ENCODE results near the gene TAOK1.
"Not testable (repeated sequence)": the region's sequence is repeated elsewhere in the genome, so short reads cannot be mapped to it uniquely, and the experiment has no call there.

The TAOK1 gene

GRCh38 chr17:29389982-29390850 is at the start of gene TAOK1:
TSS of gene TAOK1 (plus strand) at chr17:29390363. CDS start at chr17:29451549, 61,186 bp downstream.
- intact Hi-C loops (cut with micrococcal nuclease): loop anchor here (10.0 kb wide), 2 partner anchors 95 to 175 kb away; partner anchors contain the start of genes ABHD15, NUFIP2 and TP53I13
- no peaks in the 10 kb centered on the region for H3K27me3 Mint-ChIP-seq
- peaks cover 33% of the 10 kb centered on the region for H3K4me1 Mint-ChIP-seq (ENCODE audit: low read depth)
- peak within 1 kb of the TSS; percentile 96 for H3K4me3 Mint-ChIP-seq
- peaks cover 37% of the 10 kb centered on the region for H3K36me3 Mint-ChIP-seq (ENCODE audit: low read depth)
- no peaks in the 10 kb centered on the region for H3K9me3 Mint-ChIP-seq
- H3K27ac Mint-ChIP-seq: peak within 1 kb of the TSS; percentile 90

GRCh38 chr17:29341726-29342125 is 48.4 kb upstream of the TAOK1 start:
- Mint-ChIP-seq H3K27me3 (peaks cover 4% of the 10 kb centered on the region), H3K36me3 (ENCODE audit: low read depth) (no peaks in the 10 kb centered on the region), H3K27ac (no peak overlapping the region), H3K4me1 (ENCODE audit: low read depth) (peaks cover 19% of the 10 kb centered on the region), H3K4me3 (no peak overlapping the region), H3K9me3 (no peaks in the 10 kb centered on the region)
- intact Hi-C loops (cut with micrococcal nuclease): no loop called here

- Mint-ChIP-seq H3K4me1 (ENCODE audit: low read depth) (peaks cover 19% of the 10 kb centered on the region), H3K27me3 (peaks cover 4% of the 10 kb centered on the region), H3K4me3 (no peak overlapping the region), H3K36me3 (ENCODE audit: low read depth) (no peaks in the 10 kb centered on the region), H3K9me3 (no peaks in the 10 kb centered on the region), H3K27ac (no peak overlapping the region)
- intact Hi-C loops (cut with micrococcal nuclease): no loop called here
Measured at GRCh38 chr17:29342158-29342765, 47.9 kb upstream of the TAOK1 start.

GRCh38 chr17:29344201-29344856 is 45.8 kb upstream of the TAOK1 start:
- Mint-ChIP-seq H3K27me3 (peaks cover 4% of the 10 kb centered on the region), H3K4me3 (no peak overlapping the region), H3K4me1 (ENCODE audit: low read depth) (peaks cover 21% of the 10 kb centered on the region), H3K27ac (no peak overlapping the region), H3K9me3 (no peaks in the 10 kb centered on the region), H3K36me3 (ENCODE audit: low read depth) (no peaks in the 10 kb centered on the region)
- intact Hi-C loops (cut with micrococcal nuclease): no loop called here

GRCh38 chr17:29345066-29345465 is 45.1 kb upstream of the TAOK1 start:
- Mint-ChIP-seq H3K9me3 (no peaks in the 10 kb centered on the region), H3K36me3 (ENCODE audit: low read depth) (no peaks in the 10 kb centered on the region), H3K27ac (no peak overlapping the region), H3K4me1 (ENCODE audit: low read depth) (peaks cover 24% of the 10 kb centered on the region), H3K4me3 (no peak overlapping the region), H3K27me3 (peaks cover 4% of the 10 kb centered on the region)
- intact Hi-C loops (cut with micrococcal nuclease): no loop called here

- H3K27ac Mint-ChIP-seq; H3K9me3 Mint-ChIP-seq; intact Hi-C loops (cut with micrococcal nuclease); H3K4me3 Mint-ChIP-seq; H3K36me3 Mint-ChIP-seq (ENCODE audit: low read depth); H3K27me3 Mint-ChIP-seq: not testable (repeated sequence)
- H3K4me1 Mint-ChIP-seq (ENCODE audit: low read depth): peaks cover 24% of the 10 kb centered on the region
Measured at GRCh38 chr17:29345470-29345869, 44.7 kb upstream of the TAOK1 start.

- Mint-ChIP-seq H3K9me3 (no peaks in the 10 kb centered on the region), H3K36me3 (ENCODE audit: low read depth) (no peaks in the 10 kb centered on the region)
Measured at GRCh38 chr17:29346462-29346861, 43.7 kb upstream of the TAOK1 start.

GRCh38 chr17:29347831-29348629 is 42.1 kb upstream of the TAOK1 start:
- no peaks in the 10 kb centered on the region for H3K36me3 Mint-ChIP-seq (ENCODE audit: low read depth)
- H3K4me1 Mint-ChIP-seq (ENCODE audit: low read depth): peaks cover 5% of the 10 kb centered on the region
- no peak overlapping the region for H3K27ac Mint-ChIP-seq
- intact Hi-C loops (cut with micrococcal nuclease): no loop called here
- no peaks in the 10 kb centered on the region for H3K9me3 Mint-ChIP-seq
- no peak overlapping the region for H3K4me3 Mint-ChIP-seq
- H3K27me3 Mint-ChIP-seq: no peaks in the 10 kb centered on the region

More at GRCh38 chr17:29346462-29346861, 43.7 kb upstream of the TAOK1 start:
- H3K27me3 Mint-ChIP-seq: peaks cover 2% of the 10 kb centered on the region
- H3K4me1 Mint-ChIP-seq (ENCODE audit: low read depth): peaks cover 21% of the 10 kb centered on the region
- intact Hi-C loops (cut with micrococcal nuclease): no loop called here
- no peak overlapping the region for H3K27ac Mint-ChIP-seq
- H3K4me3 Mint-ChIP-seq: no peak overlapping the region

- intact Hi-C loops (cut with micrococcal nuclease): no loop called here
- H3K4me3 Mint-ChIP-seq: no peak overlapping the region
- peaks cover 5% of the 10 kb centered on the region for H3K4me1 Mint-ChIP-seq (ENCODE audit: low read depth)
- no peaks in the 10 kb centered on the region for H3K9me3 Mint-ChIP-seq
- no peaks in the 10 kb centered on the region for H3K36me3 Mint-ChIP-seq (ENCODE audit: low read depth)
- peak overlapping the region; percentile 41 for H3K27ac Mint-ChIP-seq
- no peaks in the 10 kb centered on the region for H3K27me3 Mint-ChIP-seq
Measured at GRCh38 chr17:29349409-29349808, 40.8 kb upstream of the TAOK1 start.

- H3K27me3 Mint-ChIP-seq: no peaks in the 10 kb centered on the region
- no peak overlapping the region for H3K4me3 Mint-ChIP-seq
- intact Hi-C loops (cut with micrococcal nuclease): no loop called here
- no peaks in the 10 kb centered on the region for H3K36me3 Mint-ChIP-seq (ENCODE audit: low read depth)
- H3K9me3 Mint-ChIP-seq: no peaks in the 10 kb centered on the region
- peaks cover 8% of the 10 kb centered on the region for H3K4me1 Mint-ChIP-seq (ENCODE audit: low read depth)
- H3K27ac Mint-ChIP-seq: no peak overlapping the region
Measured at GRCh38 chr17:29352146-29352545, 38.0 kb upstream of the TAOK1 start.

GRCh38 chr17:29357232-29357631 is 32.9 kb upstream of the TAOK1 start:
- intact Hi-C loops (cut with micrococcal nuclease): no loop called here
- no peaks in the 10 kb centered on the region for H3K36me3 Mint-ChIP-seq (ENCODE audit: low read depth)
- peaks cover 5% of the 10 kb centered on the region for H3K4me1 Mint-ChIP-seq (ENCODE audit: low read depth)
- H3K27ac Mint-ChIP-seq: no peak overlapping the region
- no peaks in the 10 kb centered on the region for H3K9me3 Mint-ChIP-seq
- H3K27me3 Mint-ChIP-seq: no peaks in the 10 kb centered on the region
- no peak overlapping the region for H3K4me3 Mint-ChIP-seq

GRCh38 chr17:29357821-29358232 is 32.3 kb upstream of the TAOK1 start:
- Mint-ChIP-seq H3K27me3 (no peaks in the 10 kb centered on the region), H3K4me3 (no peak overlapping the region), H3K27ac (no peak overlapping the region), H3K4me1 (ENCODE audit: low read depth) (peaks cover 5% of the 10 kb centered on the region), H3K36me3 (ENCODE audit: low read depth) (no peaks in the 10 kb centered on the region), H3K9me3 (no peaks in the 10 kb centered on the region)
- intact Hi-C loops (cut with micrococcal nuclease): no loop called here

GRCh38 chr17:29358416-29358815 is 31.7 kb upstream of the TAOK1 start:
- Mint-ChIP-seq H3K36me3 (ENCODE audit: low read depth) (no peaks in the 10 kb centered on the region), H3K4me3 (no peak overlapping the region), H3K27ac (no peak overlapping the region), H3K9me3 (no peaks in the 10 kb centered on the region), H3K4me1 (ENCODE audit: low read depth) (peaks cover 5% of the 10 kb centered on the region), H3K27me3 (no peaks in the 10 kb centered on the region)
- intact Hi-C loops (cut with micrococcal nuclease): no loop called here

All from dendritic cell treated with granulocyte-macrophage colony-stimulating factor and Interleukin-4, amounts not matched to agents 40 ng/mL and 50 ng/mL, for 4 days (primary cell).